H1 (cell line): ENCODE data around the gene GABRG3.

Source experiments
- ATF2 ChIP-seq: IDR thresholded peaks from 2 replicates; pipeline ENCODE4 v1.6.1; 2012; ENCODE audit warnings: low read length, inconsistent platforms
- BCL11A ChIP-seq, 2 experiments: IDR thresholded peaks; one replicate each; pipeline ENCODE4 v1.6.1; 2011; ENCODE audit warnings: low read depth in 2 of 2, low read length in 2 of 2, mild to moderate bottlenecking in 2 of 2
- CTCF ChIP-seq, 3 experiments: IDR thresholded peaks; 1 replicate in 2 of 3; 2 replicates in 1 of 3; pipeline versions ENCODE4 v1.5.1 to v1.6.1; 2011; ENCODE audit warnings: low read length in 3 of 3, mild to moderate bottlenecking in 3 of 3, inconsistent platforms in 2 of 3, low read depth in 1 of 3, moderate library complexity in 1 of 3; ENCODE audit not compliant: insufficient read depth in 1 of 3; ENCODE audit errors: control extremely low read depth in 1 of 3
- EP300 ChIP-seq, 2 experiments: IDR thresholded peaks; 1 replicate in 1 of 2; 2 replicates in 1 of 2; pipeline ENCODE4 v1.6.1; 2011 to 2012; ENCODE audit warnings: low read depth in 2 of 2, low read length in 2 of 2, mild to moderate bottlenecking in 2 of 2, borderline replicate concordance in 1 of 2, inconsistent platforms in 1 of 2, moderate library complexity in 1 of 2
- GABPA ChIP-seq: IDR thresholded peaks from 2 replicates; pipeline ENCODE4 v1.6.1; 2011; ENCODE audit warnings: mild to moderate bottlenecking, low read length, moderate library complexity, borderline replicate concordance; ENCODE audit not compliant: insufficient read depth
- JUND ChIP-seq: IDR thresholded peaks from 2 replicates; pipeline ENCODE4 v1.6.1; 2011; ENCODE audit warnings: mild to moderate bottlenecking, improper control_type of control experiment, low read length
- POLR2A ChIP-seq, 2 experiments: IDR thresholded peaks; 1 replicate in 1 of 2; 2 replicates in 1 of 2; pipeline ENCODE4 v1.6.1; 2011; ENCODE audit warnings: low read depth in 2 of 2, low read length in 2 of 2, mild to moderate bottlenecking in 2 of 2; ENCODE audit errors: control extremely low read depth in 1 of 2
- SIN3A ChIP-seq, 2 experiments: IDR thresholded peaks in 1 of 2; conservative IDR thresholded peaks in 1 of 2; 2 replicates each; pipeline ENCODE4 v1.6.1; 2011 to 2012; ENCODE audit warnings: low read length in 2 of 2, improper control_type of control experiment in 1 of 2, low read depth in 1 of 2, mild to moderate bottlenecking in 1 of 2
- SP1 ChIP-seq: IDR thresholded peaks from 2 replicates; pipeline ENCODE4 v1.6.1; 2011; ENCODE audit warnings: low read depth, low read length
- SUZ12 ChIP-seq: fragments of 200-600 bp; sonication (generic); IDR thresholded peaks from 2 replicates; pipeline ENCODE4 v1.6.1; 2012; ENCODE audit warnings: mild to moderate bottlenecking, inconsistent platforms, low read length, moderate library complexity, mixed read lengths
- TAF7 ChIP-seq: optimal IDR thresholded peaks from 2 replicates; pipeline ENCODE3; 2011; ENCODE audit warnings: low read depth, mild to moderate bottlenecking, inconsistent platforms, low read length, moderate library complexity, borderline replicate concordance

- no peak for TF ChIP-seq JUND
- no peak for TF ChIP-seq EP300 (IDR thresholded peaks at IDR 0.05; ENCODE audit: borderline replicate concordance in 1 of 2, low read depth in 2 of 2, low read length in 2 of 2)
- no peak for TF ChIP-seq CTCF (IDR thresholded peaks at IDR 0.05; ENCODE audit: control extremely low read depth in 1 of 3, insufficient read depth in 1 of 3, low read depth in 1 of 3, low read length in 3 of 3)
- no peak for TF ChIP-seq POLR2A (IDR thresholded peaks at IDR 0.05; ENCODE audit: control extremely low read depth in 1 of 2, low read depth in 2 of 2, low read length in 2 of 2)
- TF ChIP-seq ATF2, result no peak
- no peak for TF ChIP-seq SUZ12
- no peak for TF ChIP-seq SP1
- no peak for TF ChIP-seq SIN3A (conservative IDR thresholded peaks at IDR 0.05 in 1 of 2, IDR thresholded peaks at IDR 0.05 in 1 of 2; ENCODE audit: low read depth in 1 of 2, low read length in 2 of 2)
- TF ChIP-seq TAF7, result no peak
- no peak for TF ChIP-seq GABPA
- no peak for TF ChIP-seq BCL11A (IDR thresholded peaks at IDR 0.05; ENCODE audit: low read depth in 2 of 2, low read length in 2 of 2)
Measured at GRCh38 chr15:27065785-27066184, 94.8 kb downstream of the GABRG3 start.
